HG03280 (cell line): Measurements from ENCODE around the gene SFSWAP.
A peak's percentile ranks its signal among the peaks of the same experiment; 100 is the strongest.
"Not testable (repeated sequence)": the region's sequence is repeated elsewhere in the genome, so short reads cannot be mapped to it uniquely, and the experiment has no call there.

ENCODE experiments used
- ATAC-seq: cut with Tn5 transposase; IDR thresholded peaks from one replicate; pipeline ENCODE4 v1.9.1; 2021; ENCODE audit warnings: mild to moderate bottlenecking, moderate library complexity; ENCODE audit not compliant: unreplicated experiment

Gene SFSWAP

DNA sequence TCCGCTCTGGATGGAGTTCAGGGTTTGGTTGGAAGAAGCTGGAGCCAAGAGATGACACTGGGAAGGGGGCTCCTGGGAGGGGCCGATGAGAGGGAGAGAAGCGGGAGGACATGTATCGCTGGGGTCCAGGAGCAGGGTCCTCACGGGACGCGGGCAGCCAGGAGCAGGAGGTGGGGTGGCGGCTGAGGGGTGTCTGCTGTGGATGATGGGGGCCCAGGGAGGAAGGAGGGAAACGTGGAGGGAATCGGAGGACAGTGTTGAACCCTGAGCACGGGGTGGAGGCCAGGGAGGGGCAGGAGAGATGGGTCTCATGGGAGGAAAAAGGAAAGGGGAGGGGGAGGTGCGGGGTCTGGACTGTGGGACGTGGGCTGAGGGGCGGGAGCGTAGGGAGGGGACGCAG is 31.7 kb upstream of the SFSWAP start:
- not testable (repeated sequence) for ATAC-seq

DNA sequence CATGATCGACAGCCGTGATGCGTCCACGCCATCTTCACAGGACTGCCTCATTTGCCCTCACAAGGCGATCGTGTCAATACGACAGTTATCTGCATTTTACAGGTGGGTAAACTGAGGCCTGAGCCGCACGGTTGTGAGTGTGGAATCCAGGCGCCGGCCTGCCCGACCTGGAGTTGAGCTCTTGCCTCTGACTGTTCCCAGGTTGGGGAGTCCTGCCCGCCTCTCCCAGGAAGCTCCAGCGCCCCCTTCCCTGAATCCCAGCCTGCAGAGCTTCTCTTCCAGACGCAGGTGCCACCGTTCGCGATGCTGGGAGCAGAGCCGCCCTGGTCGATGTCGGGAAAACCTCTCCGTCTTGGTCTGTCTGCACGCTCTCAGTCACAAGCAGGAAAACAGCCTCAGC is 31.1 kb upstream of the SFSWAP start:
- not testable (repeated sequence) for ATAC-seq

DNA sequence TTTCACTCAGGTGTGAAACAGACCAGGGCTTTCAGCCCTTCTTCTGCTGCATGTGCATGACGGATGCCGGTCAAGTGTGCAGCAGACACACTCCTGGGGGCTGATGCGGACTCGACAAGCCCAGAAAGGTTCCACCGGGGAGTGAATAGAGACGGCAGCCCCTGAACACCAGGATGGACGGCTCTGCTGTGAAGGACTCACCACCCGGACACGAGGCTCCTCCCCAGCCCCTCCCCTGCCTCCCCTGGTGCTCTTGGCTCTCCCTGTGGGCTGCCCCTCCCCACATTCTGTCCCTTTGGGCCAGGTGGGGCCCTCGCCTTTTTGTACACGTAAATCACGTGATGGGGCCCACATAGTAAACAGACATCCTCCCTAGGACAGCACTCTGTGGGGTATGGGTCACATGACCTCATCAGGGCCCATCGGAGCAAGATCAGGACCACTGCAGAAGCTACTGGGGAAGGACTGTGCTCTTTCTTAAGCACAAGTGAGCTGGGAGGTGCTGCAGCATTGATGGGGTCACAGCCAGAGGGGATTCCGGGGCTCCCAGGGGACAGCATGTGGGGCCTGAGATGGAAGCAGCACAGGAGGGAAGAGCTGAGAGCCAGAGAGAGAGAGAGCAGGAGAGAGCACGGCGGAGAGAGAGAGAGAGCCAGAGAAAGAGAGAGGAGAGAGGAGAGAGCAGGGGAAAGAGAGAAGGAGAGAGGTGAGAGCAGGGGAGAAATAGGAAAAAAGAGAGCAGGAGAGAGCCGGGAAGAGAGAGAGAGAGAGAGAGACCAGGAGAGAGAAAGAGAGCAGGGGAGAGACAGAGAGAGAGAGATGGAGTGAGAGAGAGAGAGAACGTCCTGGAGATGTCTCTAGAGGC is 30.3 kb upstream of the SFSWAP start:
- ATAC-seq: not testable (repeated sequence)

DNA sequence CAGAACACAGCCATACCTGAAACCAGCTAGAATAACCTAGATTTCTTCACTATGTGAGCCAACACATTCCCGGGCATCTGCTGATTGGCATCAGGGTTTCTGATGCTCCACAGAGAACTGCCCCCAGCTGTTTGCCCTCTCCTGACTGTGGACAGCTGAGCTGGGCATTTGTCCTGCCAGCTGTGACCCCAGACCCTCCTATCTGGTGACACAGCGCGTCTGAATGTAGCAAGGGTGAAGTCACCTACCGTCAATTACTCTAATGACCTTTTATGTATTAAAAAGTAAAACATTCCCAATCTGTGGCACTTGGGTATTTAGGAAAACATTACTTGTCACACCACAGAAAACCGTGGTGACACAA is 29.7 kb upstream of the SFSWAP start:
- ATAC-seq: no peak

DNA sequence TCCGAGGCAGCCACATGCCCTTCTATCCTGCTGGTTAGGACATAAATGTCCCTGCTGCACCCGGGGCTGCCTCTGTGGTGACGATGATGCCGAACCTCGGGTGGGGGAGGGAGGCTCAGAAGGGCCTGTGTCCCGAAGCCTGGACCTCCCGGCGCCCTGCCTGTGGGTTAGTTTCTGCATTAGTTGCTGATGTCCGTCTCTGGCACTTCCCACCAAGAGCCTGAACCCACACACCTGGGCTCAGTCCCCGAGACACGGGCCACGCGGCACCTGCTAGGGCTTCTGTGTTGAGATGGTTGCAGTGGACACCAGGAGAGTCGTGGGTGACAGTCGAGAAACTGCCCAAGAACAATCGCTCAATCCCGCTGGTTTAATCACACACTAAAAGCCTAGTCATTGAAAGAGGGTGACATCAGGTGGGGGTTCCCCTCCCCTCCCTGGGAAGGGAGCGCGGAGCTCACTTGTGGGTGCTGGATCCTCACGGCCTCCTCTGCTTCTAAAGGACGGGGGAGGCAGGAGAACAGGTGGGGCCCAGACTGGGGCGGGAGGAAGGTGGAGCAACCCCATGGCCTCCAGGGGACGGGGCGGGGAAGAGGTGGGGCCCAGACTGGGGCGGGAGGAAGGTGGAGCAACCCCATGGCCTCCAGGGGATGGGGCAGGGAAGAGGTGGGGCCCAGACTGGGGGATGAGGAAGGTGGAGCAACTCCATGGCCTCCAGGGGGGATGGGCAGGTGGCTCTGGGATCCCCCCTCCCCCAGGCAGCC is 29.0 kb upstream of the SFSWAP start:
- peak; percentile 94 for ATAC-seq

DNA sequence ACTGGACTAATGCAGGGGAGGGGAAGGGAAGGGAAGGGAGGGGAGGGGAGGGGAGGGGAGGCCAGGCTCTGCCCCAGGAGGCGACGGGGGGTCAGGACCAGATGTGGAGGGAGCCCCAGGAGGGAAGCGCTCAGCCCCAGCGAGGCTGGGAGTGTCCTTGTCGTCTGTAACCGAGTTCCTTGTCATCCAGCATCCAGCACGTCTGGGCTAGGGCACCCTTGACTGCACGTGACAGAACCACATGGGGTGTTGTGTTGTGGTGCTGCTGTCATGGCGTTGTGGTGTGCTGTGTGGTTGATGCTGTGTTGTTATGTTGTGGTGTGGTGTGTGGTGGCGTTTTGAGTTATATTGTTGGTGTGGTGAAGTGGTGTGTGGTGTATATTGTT is 28.4 kb upstream of the SFSWAP start:
- ATAC-seq: no peak

DNA sequence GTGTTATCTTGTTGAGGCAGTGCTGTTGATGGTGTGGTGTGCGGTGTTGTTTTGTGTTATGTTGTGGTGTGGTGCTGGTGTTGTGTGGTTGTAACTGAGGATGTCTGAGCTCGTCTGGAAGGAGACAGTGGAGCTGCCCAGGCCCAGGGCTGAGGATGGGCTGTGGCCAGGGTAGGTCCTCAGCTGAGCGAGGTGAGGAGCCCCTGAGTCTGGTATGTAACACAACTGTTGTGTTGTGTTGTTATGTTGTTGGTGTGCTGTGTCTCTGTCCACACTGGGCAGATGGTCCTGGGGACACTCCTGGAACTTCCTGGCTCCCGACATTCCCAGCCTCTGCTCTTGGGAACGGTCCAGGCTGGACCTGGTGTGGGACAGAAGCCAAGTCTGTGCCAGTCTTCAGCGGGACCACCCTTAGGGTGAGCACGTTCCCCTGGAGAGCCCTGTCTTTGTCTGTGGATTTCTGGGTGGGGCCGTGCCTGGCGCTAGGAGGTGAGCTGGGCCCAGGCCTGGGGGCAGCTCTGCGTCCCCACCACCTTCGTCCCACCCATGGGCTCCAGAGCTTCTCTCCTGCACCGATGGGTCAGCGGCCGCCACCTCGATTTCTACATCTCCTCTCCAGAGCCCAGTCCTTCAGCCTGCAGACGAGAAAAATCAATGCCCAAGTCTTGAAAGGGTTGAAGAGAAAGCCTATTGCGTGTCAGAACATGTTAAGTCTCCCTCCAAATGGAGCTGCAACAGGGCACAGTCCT is 27.4 kb upstream of the SFSWAP start:
- no peak for ATAC-seq

DNA sequence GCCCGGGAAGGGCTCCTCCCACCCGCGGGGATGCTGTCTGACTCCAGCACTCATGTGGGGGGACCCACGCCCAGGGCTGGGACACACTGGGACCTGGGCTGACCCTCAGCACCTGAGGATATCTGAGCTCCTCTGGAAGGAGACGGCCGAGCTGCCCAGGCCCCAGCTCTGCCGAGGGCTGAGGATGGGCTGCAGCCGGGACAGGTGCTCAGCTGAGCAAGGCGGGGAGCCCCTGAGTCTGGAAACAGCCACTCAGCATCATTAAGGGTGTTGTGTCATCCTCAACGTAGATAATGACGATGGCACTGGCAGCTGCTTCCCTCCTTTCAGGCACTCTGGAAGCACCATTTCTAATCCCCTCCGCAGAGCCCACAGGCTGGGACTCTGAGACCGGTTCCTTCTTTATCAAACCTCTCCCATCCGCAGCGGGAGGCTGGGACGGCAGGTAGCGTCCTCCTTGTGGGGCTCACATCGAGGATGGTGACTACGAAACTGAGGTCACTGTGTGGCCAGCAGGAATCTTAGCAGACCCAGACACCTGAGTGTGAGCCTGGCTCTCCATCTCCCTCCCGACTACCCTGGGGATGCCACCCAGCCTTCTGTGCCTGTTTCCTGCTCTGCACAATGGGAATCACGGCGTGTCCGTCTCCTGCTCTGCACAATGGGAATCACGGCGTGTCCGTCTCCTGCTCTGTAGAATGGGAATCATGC is 26.7 kb upstream of the SFSWAP start:
- ATAC-seq: no peak

DNA sequence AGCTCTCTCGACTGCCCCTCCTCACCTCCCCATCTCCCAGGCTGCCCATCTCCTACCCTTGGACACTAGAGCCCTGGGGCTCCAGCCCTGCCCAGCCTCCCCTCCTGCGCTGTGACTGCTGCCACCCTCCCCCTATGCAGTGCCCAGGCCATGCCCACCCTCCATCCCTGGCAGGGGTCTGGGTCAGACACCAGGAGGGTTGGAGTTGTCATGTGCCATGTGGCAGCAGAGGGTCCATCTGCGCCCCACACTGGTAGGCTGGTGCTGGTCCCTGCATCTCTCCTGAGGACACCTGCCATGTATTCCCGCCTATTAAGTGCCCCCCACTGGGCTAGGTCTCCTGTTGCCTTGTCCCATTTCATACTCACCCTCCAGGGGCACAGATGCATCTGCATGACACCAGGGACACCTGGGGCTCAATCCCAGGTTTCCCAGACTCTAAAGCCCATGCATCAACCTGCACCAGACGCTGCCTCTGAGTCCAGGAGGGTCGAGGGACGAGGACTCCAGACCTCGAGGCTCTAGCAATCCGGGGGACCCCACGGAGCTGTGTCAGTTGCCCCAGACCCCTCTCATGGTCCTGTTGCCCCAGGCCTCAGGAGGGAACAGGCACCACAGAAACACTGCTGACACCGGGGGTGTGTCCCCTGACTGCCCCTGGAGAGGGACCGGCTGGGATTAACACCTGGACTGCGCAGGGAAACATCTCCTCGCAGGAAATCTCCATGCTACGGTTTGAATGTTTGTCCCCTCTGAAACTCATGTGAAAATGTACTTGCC is 23.4 kb upstream of the SFSWAP start:
- no peak for ATAC-seq

DNA sequence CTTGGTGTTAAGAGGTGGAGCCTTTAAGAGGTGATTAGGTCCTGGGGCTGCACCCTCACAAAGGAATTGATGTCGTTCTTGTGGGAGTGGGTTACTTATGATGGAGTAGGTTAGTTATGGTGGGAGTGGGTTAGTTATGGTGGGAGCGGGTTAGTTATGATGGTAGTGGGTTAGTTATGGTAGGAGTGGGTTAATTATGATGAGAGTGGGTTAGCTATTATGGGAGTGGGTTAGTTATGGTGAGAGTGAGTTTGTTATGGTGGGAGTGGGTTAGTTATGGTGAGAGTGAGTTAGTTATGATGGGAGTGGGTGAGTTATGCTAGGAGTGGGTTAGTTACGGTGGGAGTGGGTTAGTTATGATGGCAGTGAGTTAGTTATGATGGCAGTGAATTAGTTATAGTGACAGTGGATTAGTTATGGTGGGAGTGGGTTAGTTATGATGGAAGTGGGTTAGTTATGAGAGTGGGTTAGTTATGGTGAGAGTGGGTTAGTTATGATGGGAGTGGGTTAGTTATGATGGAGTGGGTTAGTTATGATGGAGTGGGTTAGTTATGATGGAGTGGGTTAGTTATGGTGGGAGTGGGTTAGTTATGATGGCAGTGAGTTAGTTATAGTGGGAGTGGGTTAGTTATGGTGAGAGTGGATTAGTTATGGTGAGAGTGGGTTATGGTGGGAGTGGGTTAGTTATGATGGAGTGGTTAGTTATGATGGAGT is 22.6 kb upstream of the SFSWAP start:
- no peak for ATAC-seq

DNA sequence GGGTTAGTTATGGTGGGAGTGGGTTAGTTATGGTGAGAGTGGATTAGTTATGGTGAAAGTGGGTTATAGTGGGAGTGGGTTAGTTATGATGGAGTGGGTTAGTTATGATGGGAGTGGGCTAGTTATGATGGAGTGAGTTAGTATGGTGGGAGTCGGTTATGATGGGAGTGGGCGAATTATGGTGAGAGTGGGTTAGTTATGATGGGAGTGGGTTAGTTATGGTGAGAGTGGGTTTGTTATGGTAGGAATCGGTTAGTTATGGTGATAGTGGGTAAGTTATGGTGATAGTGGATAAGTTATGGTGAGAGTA is 22.1 kb upstream of the SFSWAP start:
- ATAC-seq: no peak

DNA sequence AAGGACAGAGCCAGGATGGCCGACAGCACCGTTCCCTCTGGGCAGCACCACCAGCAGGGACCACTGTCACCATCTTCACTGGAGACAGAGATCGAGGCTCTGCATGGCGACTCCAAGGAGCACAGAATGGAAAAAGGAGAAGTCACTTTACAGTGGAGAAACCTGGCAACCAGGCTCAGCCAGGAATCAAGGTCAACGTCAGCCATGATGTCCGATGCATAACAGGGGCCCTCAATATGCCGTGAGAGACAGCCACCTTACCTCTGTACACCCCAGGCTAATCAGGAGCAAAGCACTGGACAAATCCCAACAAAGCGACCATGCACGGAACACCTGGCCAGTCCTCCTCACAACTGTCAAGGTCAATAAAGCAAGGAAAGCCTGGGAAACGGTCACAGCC is 20.6 kb upstream of the SFSWAP start:
- ATAC-seq: no peak

DNA sequence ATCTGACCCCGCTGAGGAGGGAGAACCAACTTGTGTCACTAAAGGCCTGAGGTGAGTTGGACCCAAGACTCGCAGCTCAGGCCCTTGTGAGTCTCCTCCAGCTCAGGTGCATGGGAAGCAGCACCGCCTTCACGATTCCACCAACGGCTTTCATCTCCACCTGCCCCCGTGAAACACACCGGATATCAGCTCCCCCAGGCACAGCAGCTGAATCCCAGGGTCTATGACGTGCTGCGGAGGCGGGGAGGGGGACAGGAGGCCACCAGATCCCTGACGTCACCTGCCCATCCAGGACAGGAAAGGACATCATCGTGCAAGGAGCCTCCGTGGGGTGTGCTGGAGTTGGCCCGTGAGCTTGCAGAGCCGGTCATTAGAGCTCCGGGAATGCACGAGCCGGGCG is 18.5 kb upstream of the SFSWAP start:
- ATAC-seq: no peak

DNA sequence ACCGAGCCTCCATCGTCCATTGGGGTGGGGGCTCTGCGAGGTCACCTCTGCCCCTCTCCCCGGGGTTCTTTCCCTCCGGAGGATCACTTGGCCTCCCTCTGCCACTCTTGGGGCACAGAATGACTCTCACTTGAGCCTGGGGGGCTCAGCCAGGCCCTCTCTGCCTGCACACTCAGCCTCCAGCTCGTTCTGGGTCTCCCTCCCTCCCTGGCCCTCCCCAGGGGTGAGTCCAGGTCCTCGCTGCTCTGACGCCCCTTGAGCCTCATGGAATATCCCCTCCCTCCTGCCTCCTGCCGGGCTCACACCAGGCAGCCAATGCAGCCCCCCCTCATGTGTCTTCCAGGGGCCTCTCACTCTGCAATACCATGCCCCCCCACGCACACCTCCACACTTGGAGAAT is 17.7 kb upstream of the SFSWAP start:
- no peak for ATAC-seq

DNA sequence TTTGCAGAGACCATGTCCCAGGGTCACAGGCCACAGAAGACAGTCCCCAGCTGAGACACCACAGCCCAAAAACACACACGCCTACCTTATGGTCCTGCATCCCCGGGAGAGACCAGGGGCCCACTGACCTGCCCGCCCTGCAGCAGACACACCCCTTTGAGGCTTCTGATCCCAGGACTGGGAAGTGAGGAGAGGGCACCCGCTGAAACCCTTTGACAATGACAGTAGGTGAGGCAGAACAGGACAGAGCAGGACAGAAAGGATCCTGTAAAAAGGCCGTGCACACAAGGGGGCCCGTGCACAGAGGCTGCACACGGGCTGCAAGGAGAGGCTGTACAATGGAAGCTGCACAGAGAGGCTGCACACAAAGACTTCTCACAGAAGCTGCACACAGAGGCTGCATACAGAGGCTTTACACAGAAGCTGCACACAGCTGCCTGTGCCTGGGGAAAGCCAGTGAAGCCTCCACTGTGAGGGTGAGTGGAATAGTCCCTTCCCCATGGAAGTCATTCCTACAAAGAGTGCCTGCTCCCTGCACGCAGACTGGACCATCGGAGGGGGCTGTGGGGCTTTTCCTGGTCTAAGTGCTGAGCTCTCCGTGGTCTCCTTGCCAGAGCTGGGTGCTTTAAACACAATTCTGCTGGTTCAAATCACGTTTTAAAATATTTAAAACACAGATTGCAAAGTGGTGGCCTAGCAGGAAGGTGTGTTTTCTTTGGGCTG is 16.6 kb upstream of the SFSWAP start:
- no peak for ATAC-seq

DNA sequence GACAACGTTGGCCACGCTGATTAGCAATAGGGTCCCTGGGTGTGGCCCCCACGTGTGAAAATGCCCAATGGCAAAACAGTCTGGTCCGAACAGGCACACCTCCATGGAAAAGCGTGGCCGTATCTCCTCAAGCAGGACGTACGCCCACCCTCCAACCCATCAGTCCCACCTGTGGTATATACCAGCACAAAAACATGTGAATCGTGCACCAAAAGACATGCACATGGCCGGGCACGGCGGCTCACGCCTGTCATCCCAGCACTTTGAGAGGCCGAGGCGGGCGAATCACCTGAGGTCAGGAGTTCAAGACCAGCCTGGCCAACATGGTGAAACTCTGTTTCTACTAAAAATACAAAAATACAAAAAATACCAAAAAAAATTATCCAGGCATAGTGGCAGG is 14.9 kb upstream of the SFSWAP start:
- ATAC-seq: no peak

DNA sequence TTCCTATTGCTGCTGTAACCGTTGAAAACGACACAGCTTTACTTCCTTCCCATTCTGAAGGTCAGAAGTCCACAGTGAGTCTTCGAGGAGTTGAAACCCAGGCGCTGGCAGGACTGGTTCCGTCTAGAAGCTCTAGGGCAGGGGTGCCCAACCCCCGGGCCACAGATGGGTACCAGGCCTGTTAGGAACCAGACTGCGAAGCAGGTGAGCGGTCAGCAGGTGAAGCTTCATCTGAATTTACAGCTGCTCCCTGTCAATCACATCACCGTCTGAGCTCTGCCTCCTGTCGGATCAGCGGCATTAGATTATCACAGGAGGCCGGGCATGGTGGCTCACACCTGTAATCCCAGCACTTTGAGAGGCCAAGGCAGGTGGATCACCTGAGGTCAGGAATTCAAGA is 12.6 kb upstream of the SFSWAP start:
- no peak for ATAC-seq

DNA sequence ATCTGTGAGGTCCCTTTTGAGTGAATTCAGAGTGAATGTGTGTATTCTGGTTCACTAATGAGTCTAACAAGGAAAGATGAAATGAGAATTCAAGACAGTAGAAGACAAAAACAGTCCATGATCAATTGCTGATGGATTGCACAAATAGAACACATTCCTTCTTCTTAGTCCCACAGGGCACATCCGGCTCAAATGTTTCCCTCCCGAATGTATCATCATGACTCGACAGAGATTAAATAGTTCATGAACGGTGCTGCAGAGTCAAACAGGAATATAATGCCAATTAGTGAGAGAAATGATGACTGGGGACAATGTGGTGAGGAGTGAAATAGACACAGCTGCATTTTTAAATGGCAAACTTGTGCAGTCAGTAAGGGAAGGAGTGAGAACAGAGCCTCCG is 11.5 kb upstream of the SFSWAP start:
- ATAC-seq: no peak

DNA sequence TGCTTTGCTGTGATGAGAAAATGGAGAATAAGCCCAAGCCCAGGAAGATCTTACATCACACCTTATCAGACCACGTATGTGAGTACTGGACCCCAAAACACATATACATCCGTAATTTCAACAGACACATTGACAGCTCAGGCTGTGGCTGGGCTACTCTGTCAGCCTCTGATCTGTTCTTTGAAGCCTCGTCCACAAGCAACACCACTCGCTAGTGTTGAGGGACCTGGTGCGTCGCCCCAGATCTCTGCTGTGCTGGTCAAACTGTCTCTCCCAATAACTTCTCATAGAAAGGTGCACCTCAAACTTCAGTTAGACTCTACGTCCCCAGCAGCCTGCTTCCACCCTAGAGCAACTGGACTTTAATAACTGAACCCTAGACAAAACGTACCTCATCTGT is 10.6 kb upstream of the SFSWAP start:
- no peak for ATAC-seq
